ENCODE results near the gene FASTKD3. TPM values are rescaled to one million over a fixed set of nuclear protein-coding genes. Genes with fewer than 3 reads are reported as not detected.

Gene FASTKD3
- total RNA-seq, 3 donors from 2014 or later = 18.2 to 22.5 (median 19.8) TPM

DNA sequence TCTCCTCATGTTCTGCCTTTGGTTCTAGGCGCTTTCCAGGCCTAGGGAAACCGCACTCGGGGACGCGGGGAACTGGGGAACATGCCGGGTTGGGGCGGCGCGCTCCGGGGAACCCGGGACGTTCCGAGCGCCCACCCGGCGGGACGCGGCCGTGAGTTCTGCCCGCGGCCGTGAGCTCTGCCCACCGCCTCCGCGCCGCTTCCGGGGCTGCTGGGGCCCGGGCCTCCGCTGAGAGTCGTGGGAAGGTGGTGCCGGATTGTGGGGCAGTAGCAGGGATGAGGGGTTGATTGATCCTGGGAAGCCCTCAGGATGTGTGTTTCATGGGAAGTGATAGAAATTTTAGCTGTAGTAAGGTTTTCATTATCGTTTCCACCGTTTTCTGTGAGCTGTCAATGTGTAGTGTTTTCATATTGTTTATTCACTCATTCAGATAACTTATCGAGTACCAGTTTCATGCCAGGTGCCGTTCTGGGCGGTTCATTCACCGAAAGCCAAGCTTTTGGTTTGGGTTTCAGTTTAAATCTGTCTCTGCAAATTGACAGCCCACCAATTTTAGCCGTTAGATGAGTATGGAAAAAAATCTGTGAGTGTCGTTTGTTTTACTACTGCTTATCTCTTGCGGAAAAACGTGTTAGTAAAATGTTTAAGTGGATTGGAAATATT lies 774 bp upstream of the FASTKD3 start:
- peaks cover 69% of the 10 kb centered on the region for H3K4me1 Mint-ChIP-seq (ENCODE audit: low read depth)
- peaks cover 28% of the 10 kb centered on the region for H3K36me3 Mint-ChIP-seq (ENCODE audit: insufficient read depth)
- H3K27me3 Mint-ChIP-seq (ENCODE audit: low read depth) = no peaks in the 10 kb centered on the region
- peak; percentile 42 to 47 for ATAC-seq
- H3K9me3 Mint-ChIP-seq = no peaks in the 10 kb centered on the region
- no peak for DNase-seq
- peak overlapping the region; percentile 97 for H3K4me3 Mint-ChIP-seq

DNA sequence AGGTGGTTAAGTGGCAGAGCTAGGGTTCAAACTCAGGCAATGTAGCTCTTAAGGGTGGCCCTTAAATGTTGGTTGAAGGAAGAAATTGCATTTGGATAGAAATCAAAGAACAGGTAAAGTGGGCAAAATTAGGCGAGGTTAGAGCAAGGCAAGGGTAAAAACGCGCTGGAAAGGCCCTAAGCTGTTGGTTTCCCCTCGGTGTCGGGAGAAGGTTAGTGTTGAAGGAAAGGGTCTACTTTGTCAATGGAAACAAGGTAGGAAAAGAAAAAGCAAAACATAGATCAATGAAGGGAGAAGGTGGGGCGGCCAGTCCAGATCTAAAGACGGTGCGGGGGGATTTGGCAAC lies 431 bp downstream of the FASTKD3 start:
- ATAC-seq = no peak
- Mint-ChIP-seq H3K4me3 (peak overlapping the region; percentile 97), H3K9me3 (no peaks in the 10 kb centered on the region), H3K36me3 (ENCODE audit: insufficient read depth) (peaks cover 22% of the 10 kb centered on the region), H3K27me3 (ENCODE audit: low read depth) (no peaks in the 10 kb centered on the region), H3K4me1 (ENCODE audit: low read depth) (peaks cover 59% of the 10 kb centered on the region)
- DNase-seq = no peak

DNA sequence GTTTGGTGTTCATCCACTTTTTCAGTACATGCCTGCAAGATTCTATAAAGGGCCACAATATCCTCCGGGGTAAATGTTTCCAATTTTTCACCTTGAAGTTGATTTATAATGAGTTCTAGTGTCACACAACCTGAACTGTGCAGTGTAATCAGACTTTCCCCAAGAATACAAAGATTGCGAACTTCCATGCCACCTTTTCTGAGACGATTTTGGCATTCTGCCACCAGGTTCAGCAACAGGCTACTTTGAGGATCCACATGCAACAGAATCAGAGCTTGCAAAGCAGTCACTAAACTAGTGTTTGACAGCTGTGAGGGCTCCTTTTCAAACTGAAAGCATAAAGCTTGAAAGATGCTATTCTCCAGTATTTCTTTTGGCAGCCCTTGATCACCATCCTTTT lies 1.6 kb downstream of the FASTKD3 start:
- H3K36me3 Mint-ChIP-seq (ENCODE audit: insufficient read depth) = peaks cover 27% of the 10 kb centered on the region
- no peaks in the 10 kb centered on the region for H3K9me3 Mint-ChIP-seq
- DNase-seq = no peak

DNA sequence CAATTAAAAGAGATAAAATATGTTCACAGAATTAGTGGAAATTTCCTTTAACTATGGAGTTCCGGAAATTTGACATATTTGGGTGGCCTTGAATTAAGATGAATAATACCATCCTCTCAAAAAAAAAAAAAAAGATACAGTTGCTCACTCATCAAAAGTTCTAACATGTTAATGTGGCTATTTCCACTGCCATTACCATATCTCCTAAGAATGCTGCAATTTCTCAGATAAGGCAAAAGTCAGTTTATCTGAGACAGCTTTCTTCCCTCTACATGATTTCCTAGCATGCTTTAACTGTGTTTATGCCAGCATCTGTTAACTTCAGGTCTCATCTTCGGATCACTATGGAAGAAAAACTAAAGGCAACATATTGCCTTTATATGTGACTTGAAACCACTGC lies 2.6 kb downstream of the FASTKD3 start:
- Mint-ChIP-seq H3K27me3 (ENCODE audit: low read depth) (no peaks in the 10 kb centered on the region), H3K36me3 (ENCODE audit: insufficient read depth) (peaks cover 24% of the 10 kb centered on the region), H3K9me3 (no peaks in the 10 kb centered on the region), H3K4me3 (no peak overlapping the region), H3K4me1 (ENCODE audit: low read depth) (peaks cover 38% of the 10 kb centered on the region)
- ATAC-seq = no peak
- no peak for DNase-seq

More for the DNA sequence above, 1.6 kb downstream of the FASTKD3 start:
- H3K27me3 Mint-ChIP-seq (ENCODE audit: low read depth) = no peaks in the 10 kb centered on the region
- peak overlapping the region; percentile 51 for H3K4me3 Mint-ChIP-seq
- peaks cover 48% of the 10 kb centered on the region for H3K4me1 Mint-ChIP-seq (ENCODE audit: low read depth)
- ATAC-seq = no peak

DNA sequence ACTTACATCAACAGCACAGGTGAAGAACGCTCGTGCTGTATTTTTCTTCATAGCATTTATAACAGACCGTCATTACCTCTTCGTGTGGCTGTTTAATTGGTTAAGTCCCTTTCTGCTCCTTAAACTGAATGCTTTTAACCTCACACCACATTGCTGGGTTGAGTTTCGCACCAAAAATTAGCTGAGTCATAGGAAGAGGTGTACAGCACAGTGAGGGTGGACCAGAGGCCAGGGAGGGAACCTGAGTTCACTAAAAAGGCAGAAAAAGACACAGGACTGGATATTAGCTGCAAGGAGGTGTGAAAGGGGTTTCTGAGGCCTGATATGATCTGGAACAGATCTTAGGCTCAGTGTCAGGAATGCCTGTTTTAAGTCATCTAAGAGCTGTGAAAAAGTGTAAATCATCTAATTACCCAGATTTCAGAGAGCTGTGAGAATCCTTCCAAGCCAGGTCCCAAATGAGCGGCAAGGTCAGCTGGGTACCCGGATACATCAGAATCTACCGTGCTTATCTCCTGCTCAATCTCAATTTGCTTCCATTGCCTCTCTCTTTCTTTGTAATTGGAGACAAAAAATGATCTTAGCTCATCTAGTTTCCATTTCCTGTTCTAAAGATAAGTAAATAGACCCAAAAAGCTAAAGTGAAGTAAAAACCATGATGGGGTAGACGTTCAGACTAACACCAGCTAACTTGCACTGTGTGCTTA lies 10.8 kb downstream of the FASTKD3 start:
- H3K36me3 Mint-ChIP-seq (ENCODE audit: insufficient read depth) = peaks cover 22% of the 10 kb centered on the region
- DNase-seq (no peak), ATAC-seq (peak; percentile 38 to 64)
- peaks cover 18% of the 10 kb centered on the region for H3K4me1 Mint-ChIP-seq (ENCODE audit: low read depth)
- no peaks in the 10 kb centered on the region for H3K27me3 Mint-ChIP-seq (ENCODE audit: low read depth)
- H3K4me3 Mint-ChIP-seq = no peak overlapping the region
- H3K9me3 Mint-ChIP-seq = no peaks in the 10 kb centered on the region

DNA sequence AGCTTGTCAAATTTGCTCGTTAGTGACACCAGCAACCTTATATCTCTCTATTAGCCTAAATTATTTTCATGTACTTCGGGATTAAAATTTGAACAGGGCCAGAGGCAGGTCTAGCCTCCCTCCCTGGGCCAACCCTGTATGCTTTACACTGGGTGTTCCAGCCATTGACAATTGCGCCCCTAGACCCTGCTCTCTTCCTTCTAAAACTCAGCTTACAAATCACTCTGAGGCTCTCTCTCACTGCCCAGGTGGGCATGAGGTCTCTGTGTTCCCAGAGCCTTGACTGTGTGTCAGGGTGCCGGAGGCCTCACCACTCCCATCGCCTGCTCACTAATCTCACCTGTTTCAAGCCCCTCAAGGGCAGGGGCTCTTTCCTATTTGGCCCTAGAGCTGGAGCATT lies 11.5 kb downstream of the FASTKD3 start:
- no peak for ATAC-seq
- H3K9me3 Mint-ChIP-seq = no peaks in the 10 kb centered on the region
- no peak overlapping the region for H3K4me3 Mint-ChIP-seq
- H3K4me1 Mint-ChIP-seq (ENCODE audit: low read depth) = peaks cover 23% of the 10 kb centered on the region
- no peak for DNase-seq
- peaks cover 16% of the 10 kb centered on the region for H3K36me3 Mint-ChIP-seq (ENCODE audit: insufficient read depth)
- no peaks in the 10 kb centered on the region for H3K27me3 Mint-ChIP-seq (ENCODE audit: low read depth)

DNA sequence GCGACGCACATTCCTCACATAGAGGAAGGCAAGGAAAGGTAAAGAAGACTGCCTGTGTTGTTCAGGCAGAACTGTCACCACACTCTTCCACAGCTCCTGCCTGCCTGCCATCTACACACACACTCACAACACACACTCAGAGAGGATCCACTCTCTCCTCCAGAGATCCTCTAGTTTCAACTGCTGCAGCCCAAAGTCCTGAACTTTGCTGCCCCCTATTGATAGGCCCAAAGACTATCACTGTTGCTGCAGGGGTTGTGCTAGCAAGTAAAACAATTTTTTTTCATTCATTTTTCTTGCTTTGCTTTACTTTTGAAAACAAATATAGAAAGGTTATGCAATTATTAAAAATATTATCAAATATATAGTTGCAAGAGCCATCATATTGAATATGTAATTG lies 12.0 kb downstream of the FASTKD3 start:
- ATAC-seq (no peak), DNase-seq (no peak)
- Mint-ChIP-seq H3K9me3 (no peaks in the 10 kb centered on the region), H3K27me3 (ENCODE audit: low read depth) (no peaks in the 10 kb centered on the region), H3K4me1 (ENCODE audit: low read depth) (peaks cover 28% of the 10 kb centered on the region), H3K4me3 (no peak overlapping the region), H3K36me3 (ENCODE audit: insufficient read depth) (peaks cover 16% of the 10 kb centered on the region)

DNA sequence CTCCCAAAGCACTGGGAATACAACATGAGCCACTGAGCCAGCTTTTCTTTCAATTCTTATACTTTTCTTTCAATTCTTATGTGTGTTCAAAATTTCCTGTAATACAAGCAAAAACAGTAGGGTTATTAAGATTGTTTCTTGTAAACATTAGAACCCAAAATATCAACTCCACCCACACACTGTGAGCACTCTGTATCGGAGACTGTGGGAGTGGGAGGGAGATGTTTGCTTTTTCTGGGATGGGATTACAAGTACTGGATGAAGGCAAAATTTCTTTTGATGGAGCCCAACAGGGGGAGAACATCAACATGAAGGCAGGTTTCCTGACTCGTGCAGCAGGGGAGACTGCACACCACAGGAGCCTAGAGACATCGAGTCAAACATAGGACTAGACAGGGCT lies 13.2 kb downstream of the FASTKD3 start:
- Mint-ChIP-seq H3K27me3 (ENCODE audit: low read depth) (peaks cover 2% of the 10 kb centered on the region), H3K9me3 (no peaks in the 10 kb centered on the region), H3K36me3 (ENCODE audit: insufficient read depth) (peaks cover 10% of the 10 kb centered on the region), H3K4me3 (no peak overlapping the region), H3K4me1 (ENCODE audit: low read depth) (peaks cover 34% of the 10 kb centered on the region)
- no peak for DNase-seq
- no peak for ATAC-seq

DNA sequence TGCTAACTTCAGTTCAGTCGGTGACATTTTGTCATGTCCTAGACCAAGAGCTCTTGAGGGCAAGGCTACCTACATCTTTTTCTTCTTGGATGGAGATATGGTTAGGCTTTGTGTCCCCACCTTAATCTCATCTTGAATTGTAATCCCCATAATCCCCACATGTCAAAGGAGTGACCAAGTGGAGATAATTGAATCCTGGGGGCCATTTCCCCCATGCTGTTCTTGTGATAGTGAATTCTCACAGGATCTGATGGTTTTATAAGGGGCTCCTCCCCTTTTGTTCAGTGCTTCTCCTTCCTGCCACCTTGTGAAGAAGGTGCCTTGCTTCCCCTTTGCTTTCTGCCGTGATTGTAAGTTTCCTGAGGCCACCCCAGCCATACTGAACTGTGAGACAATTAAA lies 15.8 kb downstream of the FASTKD3 start:
- Mint-ChIP-seq H3K9me3 (no peaks in the 10 kb centered on the region), H3K36me3 (ENCODE audit: insufficient read depth) (peaks cover 2% of the 10 kb centered on the region), H3K4me1 (ENCODE audit: low read depth) (peaks cover 28% of the 10 kb centered on the region), H3K4me3 (no peak overlapping the region), H3K27me3 (ENCODE audit: low read depth) (peaks cover 20% of the 10 kb centered on the region)
- ATAC-seq (no peak), DNase-seq (no peak)

DNA sequence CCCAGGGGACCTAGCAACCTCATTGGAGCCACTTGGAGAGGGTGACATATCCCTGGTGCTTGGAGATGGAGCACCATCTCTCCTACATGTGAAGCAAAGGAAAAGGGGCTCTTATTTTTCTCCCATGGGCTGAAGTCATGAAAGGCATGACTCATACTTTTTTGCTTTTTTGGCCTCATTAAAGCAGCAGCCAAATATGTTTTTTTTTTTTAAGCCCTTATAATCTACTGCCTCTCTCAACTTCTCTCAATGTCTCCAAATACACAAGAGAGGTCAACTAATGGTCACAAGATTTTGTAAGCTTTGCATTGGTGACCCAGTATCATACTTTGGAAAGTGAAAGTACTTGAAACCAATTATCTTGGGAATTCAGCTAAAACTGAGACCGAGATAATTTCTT lies 16.3 kb downstream of the FASTKD3 start:
- H3K36me3 Mint-ChIP-seq (ENCODE audit: insufficient read depth) = no peaks in the 10 kb centered on the region
- DNase-seq = no peak
- no peak for ATAC-seq
- peaks cover 20% of the 10 kb centered on the region for H3K27me3 Mint-ChIP-seq (ENCODE audit: low read depth)
- peaks cover 23% of the 10 kb centered on the region for H3K4me1 Mint-ChIP-seq (ENCODE audit: low read depth)
- no peaks in the 10 kb centered on the region for H3K9me3 Mint-ChIP-seq
- no peak overlapping the region for H3K4me3 Mint-ChIP-seq

DNA sequence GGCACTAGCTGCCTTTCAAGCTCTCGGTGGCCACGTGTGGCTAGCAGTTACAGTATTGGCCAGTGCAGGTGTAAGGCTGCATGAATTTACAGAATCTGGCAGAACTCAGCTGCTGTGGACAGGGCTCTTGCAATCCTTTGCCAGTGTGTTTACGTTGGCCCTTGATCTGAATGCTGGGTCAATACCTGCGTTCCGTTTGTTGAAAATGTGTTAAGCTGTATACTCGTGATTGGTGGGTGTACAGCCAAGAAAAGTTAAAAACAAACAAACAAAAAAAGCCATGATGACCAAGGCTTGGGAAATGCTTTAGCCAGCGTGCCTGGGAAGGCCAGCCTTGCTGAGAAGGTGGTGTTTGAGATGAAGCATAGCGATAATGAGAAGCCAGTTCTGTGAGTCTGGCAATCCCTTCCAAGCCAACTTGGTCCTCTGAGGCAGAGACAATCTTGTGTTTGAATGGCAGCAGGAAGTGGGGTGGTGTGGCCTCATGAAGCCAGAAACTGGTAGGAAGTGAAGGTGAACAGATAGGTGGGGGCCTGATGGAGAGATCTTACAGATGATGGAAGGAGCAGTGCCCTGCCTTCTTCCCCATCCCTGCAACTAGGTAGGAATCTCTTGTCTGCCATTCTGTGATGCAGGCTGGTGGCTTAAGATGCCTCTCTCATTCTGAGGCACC lies 17.1 kb downstream of the FASTKD3 start:
- no peak for DNase-seq
- H3K4me1 Mint-ChIP-seq (ENCODE audit: low read depth) = peaks cover 21% of the 10 kb centered on the region

DNA sequence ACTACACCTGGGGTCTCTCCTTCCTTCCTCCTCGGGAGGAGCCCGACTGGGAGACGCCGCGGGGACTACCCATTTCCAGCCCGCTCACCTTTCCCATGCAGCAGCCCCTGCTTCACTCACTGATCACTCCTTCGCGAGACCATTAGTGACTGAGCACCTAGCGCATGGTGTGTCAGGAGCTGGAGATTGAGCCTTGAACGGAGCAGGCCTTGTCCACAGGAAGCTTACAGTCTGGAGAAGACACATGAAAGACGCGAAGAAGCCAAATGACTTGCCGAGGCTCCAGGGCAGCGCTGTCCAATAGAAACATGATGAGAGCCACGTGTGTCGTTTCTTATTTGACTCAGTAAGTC lies 17.6 kb downstream of the FASTKD3 start:
- Mint-ChIP-seq H3K9me3 (no peaks in the 10 kb centered on the region), H3K4me3 (peak overlapping the region; percentile 77), H3K36me3 (ENCODE audit: insufficient read depth) (no peaks in the 10 kb centered on the region), H3K4me1 (ENCODE audit: low read depth) (peaks cover 21% of the 10 kb centered on the region), H3K27me3 (ENCODE audit: low read depth) (peaks cover 20% of the 10 kb centered on the region)
- no peak for ATAC-seq
- no peak for DNase-seq

More for the DNA sequence above, 17.1 kb downstream of the FASTKD3 start:
- Mint-ChIP-seq H3K9me3 (no peaks in the 10 kb centered on the region), H3K27me3 (ENCODE audit: low read depth) (peaks cover 20% of the 10 kb centered on the region), H3K4me3 (peak overlapping the region; percentile 47), H3K36me3 (ENCODE audit: insufficient read depth) (no peaks in the 10 kb centered on the region)
- no peak for ATAC-seq

DNA sequence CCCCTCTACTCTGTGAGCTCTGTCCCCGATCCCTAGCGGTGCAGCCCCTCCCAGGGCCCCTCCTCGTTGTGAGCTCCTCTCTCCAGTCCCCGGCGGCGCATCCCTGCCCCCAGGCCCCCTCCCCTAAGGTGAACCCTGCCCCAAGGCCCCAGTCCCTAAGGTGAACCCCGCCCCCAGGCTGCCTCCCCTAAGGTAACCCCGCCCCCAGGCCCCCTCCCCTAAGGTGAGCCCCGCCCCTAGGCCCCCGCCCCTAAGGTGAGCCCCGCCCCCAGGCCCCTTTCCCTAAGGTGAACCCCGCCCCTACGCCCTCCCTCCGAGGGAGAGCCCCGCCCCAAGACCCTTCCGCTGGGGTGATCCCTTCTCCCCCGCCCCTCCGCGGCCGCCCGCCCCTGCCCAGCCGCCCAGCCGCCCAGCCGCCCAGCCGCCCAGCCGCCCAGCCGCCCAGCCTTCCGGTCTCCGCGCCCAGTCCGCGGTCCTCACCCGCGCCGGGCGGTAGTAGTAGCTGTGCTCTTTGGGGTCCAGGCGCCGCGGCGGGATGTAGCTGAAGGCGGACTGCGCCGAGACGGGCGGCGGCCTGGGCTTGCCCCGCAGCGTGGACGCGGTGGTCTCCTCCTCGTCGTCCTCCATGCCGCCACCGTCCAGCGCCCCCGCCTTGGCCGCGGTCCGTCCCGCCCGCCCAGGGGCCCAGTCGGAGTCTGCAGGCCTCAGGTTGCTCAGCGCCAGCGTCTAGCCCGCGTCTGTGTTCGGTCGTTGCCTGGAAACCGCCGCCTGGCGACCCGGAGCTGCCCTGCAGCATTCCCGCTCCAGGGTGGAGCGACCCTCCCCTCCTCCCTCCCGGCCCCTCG lies 18.2 kb downstream of the FASTKD3 start, which contains the start of gene CFAP90:
CFAP90 (minus strand) TSS at position 739 of the 845 bp plus-strand sequence; CDS start at position 627, 112 bp downstream.
- peak within 1 kb of the TSS; percentile 77 for H3K4me3 Mint-ChIP-seq
- DNase-seq = peak; percentile 11
- peaks cover 21% of the 10 kb centered on the region for H3K4me1 Mint-ChIP-seq (ENCODE audit: low read depth)
- peak; percentile 51 to 53 for ATAC-seq
- no peaks in the 10 kb centered on the region for H3K36me3 Mint-ChIP-seq (ENCODE audit: insufficient read depth)
- H3K9me3 Mint-ChIP-seq = no peaks in the 10 kb centered on the region
- H3K27me3 Mint-ChIP-seq (ENCODE audit: low read depth) = peaks cover 20% of the 10 kb centered on the region

All from activated T-cell treated with anti-CD3 and anti-CD28 coated beads, Interleukin-2, amount 50 U/mL, for 4 hours (primary cell).